Trophoblast cell (in vitro differentiated cells and primary cell): ENCODE data around the gene MRPL55.

Experiments used
- DNase-seq, 2 donors: peaks; one replicate each; pipeline ENCODE4 v3.0.0-alpha.2; 2016
- H2AFZ ChIP-seq: 2 replicates; pipeline ENCODE4 v1.6.1; 2013; ENCODE audit warnings: low read length, moderate library complexity, mild to moderate bottlenecking; ENCODE audit not compliant: insufficient read depth, poor library complexity
- H2AK5ac ChIP-seq: 2 replicates; pipeline ENCODE4 v1.6.1; 2013; ENCODE audit warnings: mild to moderate bottlenecking, low read length
- H2BK120ac ChIP-seq: 2 replicates; pipeline ENCODE4 v1.6.1; 2013; ENCODE audit warnings: low read length, mild to moderate bottlenecking, moderate library complexity; ENCODE audit not compliant: insufficient read depth, poor library complexity
- H2BK12ac ChIP-seq: 2 replicates; pipeline ENCODE4 v1.6.1; 2013; ENCODE audit warnings: mild to moderate bottlenecking, low read length, moderate library complexity
- H2BK5ac ChIP-seq: 2 replicates; pipeline ENCODE4 v1.6.1; 2013; ENCODE audit warnings: low read length, low read depth, moderate library complexity, mild to moderate bottlenecking; ENCODE audit not compliant: poor library complexity
- H3K14ac ChIP-seq: 2 replicates; pipeline ENCODE4 v1.6.1; 2013; ENCODE audit warnings: mild to moderate bottlenecking, low read length
- H3K18ac ChIP-seq: 2 replicates; pipeline ENCODE4 v1.6.1; 2013; ENCODE audit warnings: mild to moderate bottlenecking, low read length
- H3K23ac ChIP-seq: 2 replicates; pipeline ENCODE4 v1.6.1; 2013; ENCODE audit warnings: low read length
- H3K27ac ChIP-seq: 2 replicates; pipeline ENCODE4 v1.5.1; 2013; ENCODE audit warnings: low read depth, mild to moderate bottlenecking, inconsistent platforms, low read length, moderate library complexity
- H3K27me3 ChIP-seq: 2 replicates; pipeline ENCODE4 v1.6.1; 2013; ENCODE audit warnings: inconsistent platforms, mild to moderate bottlenecking, low read length, moderate library complexity; ENCODE audit not compliant: insufficient read depth
- H3K36me3 ChIP-seq, 2 experiments: 1 replicate in 1 of 2; 2 replicates in 1 of 2; pipeline ENCODE4 v1.6.1; 2013; ENCODE audit warnings: low read length in 2 of 2, mild to moderate bottlenecking in 2 of 2, moderate library complexity in 1 of 2; ENCODE audit not compliant: insufficient read depth in 2 of 2, control insufficient read depth in 1 of 2
- H3K4ac ChIP-seq: 2 replicates; pipeline ENCODE4 v1.6.1; 2013; ENCODE audit warnings: low read depth, mild to moderate bottlenecking, low read length, moderate library complexity
- H3K4me1 ChIP-seq, 2 experiments: 1 replicate in 1 of 2; 2 replicates in 1 of 2; pipeline ENCODE4 v1.6.1; 2013; ENCODE audit warnings: low read length in 2 of 2, mild to moderate bottlenecking in 2 of 2, moderate library complexity in 1 of 2; ENCODE audit not compliant: insufficient read depth in 2 of 2, control insufficient read depth in 1 of 2
- H3K4me2 ChIP-seq: 2 replicates; pipeline ENCODE4 v1.6.1; 2013; ENCODE audit warnings: inconsistent platforms, mild to moderate bottlenecking, low read length, moderate library complexity
- H3K4me3 ChIP-seq: 2 replicates; pipeline ENCODE4 v1.5.1; 2013; ENCODE audit warnings: mild to moderate bottlenecking, low read depth, low read length, inconsistent platforms
- H3K79me1 ChIP-seq: one replicate; pipeline ENCODE4 v1.6.1; 2013; ENCODE audit warnings: low read length
- H3K79me2 ChIP-seq: 2 replicates; pipeline ENCODE4 v1.6.1; 2013; ENCODE audit warnings: low read length, mild to moderate bottlenecking; ENCODE audit not compliant: control insufficient read depth, insufficient read depth, poor library complexity
- H3K9ac ChIP-seq: 2 replicates; pipeline ENCODE4 v1.6.1; 2013; ENCODE audit warnings: mild to moderate bottlenecking, low read length
- H3K9me3 ChIP-seq: 2 replicates; pipeline ENCODE4 v1.6.1; 2013; ENCODE audit warnings: low read depth, mild to moderate bottlenecking, control low read depth, inconsistent platforms, low read length; ENCODE audit not compliant: insufficient read depth
- H4K12ac ChIP-seq: 2 replicates; pipeline ENCODE4 v1.6.1; 2013; ENCODE audit warnings: low read depth, mild to moderate bottlenecking, low read length, moderate library complexity
- H4K8ac ChIP-seq: 2 replicates; pipeline ENCODE4 v1.6.1; 2013; ENCODE audit warnings: low read depth, mild to moderate bottlenecking, low read length, moderate library complexity
- H4K91ac ChIP-seq: one replicate; pipeline ENCODE4 v1.6.1; 2013; ENCODE audit warnings: low read depth, mild to moderate bottlenecking, low read length, moderate library complexity
- WGBS: extraction: QIAGEN DNeasy Blood & Tissue Kit; methylation state at CpG from one replicate; pipeline ENCODE4 v1.1.7; 2013; ENCODE audit warnings: missing lambda C conversion rate; ENCODE audit not compliant: insufficient read length, insufficient coverage; ENCODE audit errors: extremely low coverage; 5-methylcytosine and 5-hydroxymethylcytosine counted together

The MRPL55 gene

GRCh38 chr1:228152918-228153258 is 43.8 kb upstream of the MRPL55 start:
- Histone ChIP-seq H2BK12ac (no peak overlapping the region), H3K14ac (no peak overlapping the region), H3K9me3 (no peaks in the 10 kb centered on the region), H3K4ac (no peak overlapping the region), H2AK5ac (no peak overlapping the region), H3K79me1 (peaks cover 11% of the 10 kb centered on the region), H3K4me1 (peaks cover 21 to 22% of the 10 kb centered on the region in 2 experiments), H4K8ac (no peak overlapping the region), H4K91ac (no peak overlapping the region), H3K79me2 (peaks cover 3% of the 10 kb centered on the region), H3K36me3 (peaks cover 13 to 15% of the 10 kb centered on the region in 2 experiments), H2BK120ac (no peak overlapping the region), H3K27ac (no peak overlapping the region), H4K12ac (no peak overlapping the region), H3K4me3 (no peak overlapping the region), H3K18ac (no peak overlapping the region), H3K9ac (no peak overlapping the region), H3K27me3 (no peaks in the 10 kb centered on the region), H3K4me2 (no peak overlapping the region), H2AFZ (no peak overlapping the region), H3K23ac (no peak overlapping the region), H2BK5ac (no peak overlapping the region)
- no peak for DNase-seq
- WGBS, result no CpG with 5 or more reads among the region's 3 CpGs

GRCh38 chr1:228152097-228152917 is 43.2 kb upstream of the MRPL55 start:
- no peak overlapping the region for H3K27ac ChIP-seq
- WGBS, result no CpG with 5 or more reads among the region's 19 CpGs
- DNase-seq, result no peak
- H3K4me2 ChIP-seq, result no peak overlapping the region
- H3K23ac ChIP-seq, result no peak overlapping the region
- H3K36me3 ChIP-seq, result peaks cover 17 to 21% of the 10 kb centered on the region in 2 experiments
- H2AK5ac ChIP-seq, result no peak overlapping the region
- H3K4me3 ChIP-seq, result no peak overlapping the region
- no peak overlapping the region for H3K4ac ChIP-seq
- H2BK120ac ChIP-seq, result no peak overlapping the region
- no peak overlapping the region for H4K12ac ChIP-seq
- H3K4me1 ChIP-seq, result peaks cover 21 to 22% of the 10 kb centered on the region in 2 experiments
- H3K9ac ChIP-seq, result no peak overlapping the region
- H2BK5ac ChIP-seq, result no peak overlapping the region
- no peak overlapping the region for H2BK12ac ChIP-seq
- no peaks in the 10 kb centered on the region for H3K27me3 ChIP-seq
- no peak overlapping the region for H2AFZ ChIP-seq
- peaks cover 3% of the 10 kb centered on the region for H3K79me2 ChIP-seq
- no peak overlapping the region for H4K8ac ChIP-seq
- peaks cover 11% of the 10 kb centered on the region for H3K79me1 ChIP-seq
- no peak overlapping the region for H3K18ac ChIP-seq
- H3K14ac ChIP-seq, result no peak overlapping the region
- no peak overlapping the region for H4K91ac ChIP-seq
- H3K9me3 ChIP-seq, result no peaks in the 10 kb centered on the region

- Histone ChIP-seq H3K4me1 (peaks cover 21 to 22% of the 10 kb centered on the region in 2 experiments), H3K4ac (no peak overlapping the region), H2BK5ac (no peak overlapping the region), H4K91ac (peak overlapping the region; percentile 25), H3K23ac (no peak overlapping the region), H3K9me3 (peaks cover 2% of the 10 kb centered on the region), H3K79me1 (peaks cover 11% of the 10 kb centered on the region), H2AK5ac (peak overlapping the region; percentile 50), H3K27me3 (no peaks in the 10 kb centered on the region), H2BK12ac (no peak overlapping the region), H3K4me2 (no peak overlapping the region), H3K27ac (no peak overlapping the region), H4K8ac (no peak overlapping the region), H3K4me3 (no peak overlapping the region), H3K9ac (no peak overlapping the region), H3K14ac (no peak overlapping the region), H3K36me3 (peaks cover 25 to 30% of the 10 kb centered on the region in 2 experiments), H2AFZ (no peak overlapping the region), H4K12ac (no peak overlapping the region), H2BK120ac (no peak overlapping the region), H3K18ac (peak overlapping the region; percentile 30), H3K79me2 (peaks cover 3% of the 10 kb centered on the region)
- DNase-seq, result no peak
- no CpG with 5 or more reads among the region's 12 CpGs for WGBS
Observed at GRCh38 chr1:228151180-228151925, 42.3 kb upstream of the MRPL55 start.

- WGBS, result no CpG with 5 or more reads among the region's 17 CpGs
Observed at GRCh38 chr1:228150461-228151179, 41.5 kb upstream of the MRPL55 start.

More at GRCh38 chr1:228150461-228151179, 41.5 kb upstream of the MRPL55 start:
- Histone ChIP-seq H3K36me3 (peaks cover 31 to 38% of the 10 kb centered on the region in 2 experiments), H3K9me3 (peaks cover 2% of the 10 kb centered on the region), H3K4me2 (no peak overlapping the region), H3K27ac (no peak overlapping the region), H3K9ac (no peak overlapping the region), H4K91ac (peak overlapping the region; percentile 32), H2BK120ac (peak overlapping the region; percentile 61), H3K18ac (peak overlapping the region; percentile 42), H2AFZ (peak overlapping the region; percentile 17), H2AK5ac (peak overlapping the region; percentile 60), H3K4me1 (peaks cover 21 to 22% of the 10 kb centered on the region in 2 experiments), H2BK5ac (no peak overlapping the region), H3K23ac (no peak overlapping the region), H4K8ac (no peak overlapping the region), H3K79me2 (peaks cover 3% of the 10 kb centered on the region), H3K14ac (peak overlapping the region; percentile 49), H3K79me1 (peaks cover 11% of the 10 kb centered on the region), H3K4ac (no peak overlapping the region), H4K12ac (no peak overlapping the region), H3K4me3 (no peak overlapping the region), H2BK12ac (no peak overlapping the region), H3K27me3 (no peaks in the 10 kb centered on the region)
- DNase-seq, result no peak
